22Rv1 (cell line): ENCODE results near the gene SH3TC1.

ENCODE experiments used
- H3K27ac ChIP-seq: fragments of 450-650 bp; 2 replicates; pipeline ENCODE4 v1.5.1; 2017
- CTCF ChIP-seq: fragments of 450-650 bp; IDR thresholded peaks from 2 replicates; pipeline ENCODE4 v1.5.1; 2017; ENCODE audit warnings: mild to moderate bottlenecking
- ZFX ChIP-seq: fragments of 450-650 bp; IDR thresholded peaks from 2 replicates; pipeline ENCODE4 v1.6.1; 2017; ENCODE audit warnings: antibody characterized with exemption, borderline replicate concordance

SH3TC1 gene

GRCh38 chr4:8284391-8284790, 85.3 kb downstream of the SH3TC1 start:
- TF ChIP-seq CTCF (no peak), ZFX (no peak)
- no peak overlapping the region for H3K27ac ChIP-seq

- H3K27ac ChIP-seq: no peak overlapping the region
- no peak for TF ChIP-seq ZFX
- no peak for TF ChIP-seq CTCF
These were observed 86.3 kb downstream of the SH3TC1 start for GRCh38 chr4:8285143-8285975.

- no peak overlapping the region for H3K27ac ChIP-seq
- TF ChIP-seq CTCF (no peak), ZFX (no peak)
These were observed 87.1 kb downstream of the SH3TC1 start for GRCh38 chr4:8285976-8286718.

- no peak overlapping the region for H3K27ac ChIP-seq
- TF ChIP-seq CTCF: no peak
- no peak for TF ChIP-seq ZFX
These were observed 87.7 kb downstream of the SH3TC1 start for GRCh38 chr4:8286719-8287342.

DNA sequence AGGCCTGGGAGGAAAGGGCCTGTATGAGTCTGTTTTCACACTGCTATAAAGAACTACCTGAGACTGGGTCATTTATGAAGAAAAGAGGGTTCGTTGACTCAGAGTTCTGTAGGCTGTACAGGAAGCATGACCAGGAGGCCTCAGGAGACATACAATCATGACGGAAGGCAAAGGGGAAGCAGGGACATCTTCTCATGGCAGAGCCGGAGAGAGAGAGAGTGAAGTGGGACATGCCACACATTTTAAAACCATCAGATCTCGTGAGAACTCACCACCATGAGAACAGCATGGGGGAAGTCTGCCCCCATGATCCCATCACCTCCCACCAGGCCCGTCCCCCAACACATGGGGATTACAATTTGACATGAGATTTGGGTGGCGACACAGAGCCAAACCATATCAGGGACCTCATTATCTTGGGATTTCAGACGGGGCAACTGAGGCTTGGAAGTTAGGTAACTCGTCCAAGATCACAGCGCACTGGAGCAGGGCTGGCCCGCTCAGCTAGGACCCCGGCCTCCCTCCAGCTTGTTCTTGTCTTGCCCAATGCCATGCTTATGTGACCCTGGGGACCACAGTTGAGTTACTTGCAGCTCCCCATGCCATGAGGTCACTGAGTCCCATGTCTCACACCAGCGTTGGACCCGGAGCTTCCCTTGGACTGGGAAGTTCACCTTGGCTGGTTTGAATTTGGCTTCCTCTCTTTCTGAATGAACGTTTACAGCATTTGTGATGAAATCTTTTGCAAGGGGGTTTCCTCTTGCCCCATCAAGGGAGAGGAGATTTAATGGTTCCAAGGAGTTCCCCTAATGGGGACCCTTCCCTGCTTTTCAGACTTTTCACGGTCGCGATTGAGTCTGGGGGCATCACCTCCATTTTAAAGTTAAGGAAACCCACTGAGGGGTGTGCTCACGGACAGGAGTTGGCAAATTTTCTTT, 88.5 kb downstream of the SH3TC1 start:
- H3K27ac ChIP-seq: no peak overlapping the region
- no peak for TF ChIP-seq CTCF
- no peak for TF ChIP-seq ZFX

GRCh38 chr4:8289151-8289750, 90.2 kb downstream of the SH3TC1 start:
- TF ChIP-seq ZFX: no peak
- no peak for TF ChIP-seq CTCF
- H3K27ac ChIP-seq: no peak overlapping the region
